ENCODE measurements around the gene SLC25A47. TPM values are rescaled to one million over a fixed set of nuclear protein-coding genes. Genes with fewer than 3 reads are reported as not detected.

The SLC25A47 gene
- total RNA-seq, 6 experiments from 2014 or later = not detected

GRCh38 chr14:100298551-100299237, 24.4 kb upstream of the SLC25A47 start:
- Mint-ChIP-seq H3K36me3 (ENCODE audit: low read depth) (no peaks in the 10 kb centered on the region), H3K27ac (no peak overlapping the region), H3K4me1 (ENCODE audit: low read depth) (peaks cover 20% of the 10 kb centered on the region), H3K9me3 (no peaks in the 10 kb centered on the region), H3K4me3 (no peak overlapping the region), H3K27me3 (ENCODE audit: insufficient read depth) (no peaks in the 10 kb centered on the region; the same call in 1 of the 2 replicates)
- no peak for DNase-seq
- no peak for TF ChIP-seq CTCF (IDR thresholded peaks at IDR 0.05)

DNA sequence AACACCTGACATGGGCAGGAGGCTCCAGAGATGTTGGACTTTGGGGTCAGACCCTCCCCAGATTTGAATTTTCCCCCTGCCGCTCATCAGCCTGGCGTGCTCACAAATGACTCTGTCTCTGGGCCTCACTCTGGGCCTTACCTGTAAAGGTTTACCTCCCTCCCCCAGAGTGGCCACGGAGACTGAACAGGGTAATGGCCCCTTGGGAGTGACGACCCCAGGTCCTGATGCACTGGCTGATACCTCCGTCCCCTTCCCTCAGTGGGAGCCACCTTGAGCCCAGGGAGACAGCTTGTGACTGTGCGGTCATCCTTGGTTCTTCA, 23.9 kb upstream of the SLC25A47 start:
- no peak overlapping the region for H3K4me3 Mint-ChIP-seq
- no peaks in the 10 kb centered on the region for H3K36me3 Mint-ChIP-seq (ENCODE audit: low read depth)
- H3K27ac Mint-ChIP-seq = no peak overlapping the region
- no peaks in the 10 kb centered on the region for H3K9me3 Mint-ChIP-seq
- H3K27me3 Mint-ChIP-seq (ENCODE audit: insufficient read depth) = no peaks in the 10 kb centered on the region; the same call in 1 of the 2 replicates
- DNase-seq = no peak
- peaks cover 20% of the 10 kb centered on the region for H3K4me1 Mint-ChIP-seq (ENCODE audit: low read depth)
- no peak for TF ChIP-seq CTCF (IDR thresholded peaks at IDR 0.05)

DNA sequence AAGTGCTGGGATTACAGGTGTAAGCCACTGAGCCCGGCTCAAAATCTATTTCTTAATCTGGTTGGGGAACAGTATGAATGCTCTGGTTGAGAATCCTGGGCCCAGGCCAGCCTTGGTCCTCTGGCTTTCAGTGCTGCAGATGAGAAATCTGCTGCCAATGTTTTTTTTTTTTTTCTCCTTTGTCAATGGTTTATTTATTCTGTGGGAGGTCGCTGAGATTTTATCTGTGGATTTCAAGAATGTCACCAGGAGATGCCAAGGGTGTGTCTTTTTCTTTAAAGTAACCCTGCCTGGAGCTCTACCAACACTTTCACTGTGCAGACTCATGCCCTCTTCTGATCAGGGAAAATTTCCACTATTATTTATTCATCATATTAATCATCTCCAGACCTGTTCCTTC, 20.5 kb upstream of the SLC25A47 start:
- no peak for TF ChIP-seq CTCF (IDR thresholded peaks at IDR 0.05)
- no peak for DNase-seq

GRCh38 chr14:100303179-100303578, 20.0 kb upstream of the SLC25A47 start:
- Mint-ChIP-seq H3K36me3 (ENCODE audit: low read depth) (no peaks in the 10 kb centered on the region), H3K4me3 (no peak overlapping the region), H3K9me3 (no peaks in the 10 kb centered on the region), H3K27ac (peak overlapping the region; percentile 27; the same call in 1 of the 2 replicates), H3K4me1 (ENCODE audit: low read depth) (peaks cover 19% of the 10 kb centered on the region), H3K27me3 (ENCODE audit: insufficient read depth) (peaks cover 7% of the 10 kb centered on the region)
- no peak for DNase-seq
- TF ChIP-seq CTCF (IDR thresholded peaks at IDR 0.05) = peak; percentile 81

More for the DNA sequence above, 20.5 kb upstream of the SLC25A47 start:
- Mint-ChIP-seq H3K27me3 (ENCODE audit: insufficient read depth) (peaks cover 7% of the 10 kb centered on the region), H3K4me1 (ENCODE audit: low read depth) (peaks cover 20% of the 10 kb centered on the region), H3K4me3 (no peak overlapping the region), H3K36me3 (ENCODE audit: low read depth) (no peaks in the 10 kb centered on the region), H3K9me3 (no peaks in the 10 kb centered on the region), H3K27ac (peak overlapping the region; percentile 27; the same call in 1 of the 2 replicates)

DNA sequence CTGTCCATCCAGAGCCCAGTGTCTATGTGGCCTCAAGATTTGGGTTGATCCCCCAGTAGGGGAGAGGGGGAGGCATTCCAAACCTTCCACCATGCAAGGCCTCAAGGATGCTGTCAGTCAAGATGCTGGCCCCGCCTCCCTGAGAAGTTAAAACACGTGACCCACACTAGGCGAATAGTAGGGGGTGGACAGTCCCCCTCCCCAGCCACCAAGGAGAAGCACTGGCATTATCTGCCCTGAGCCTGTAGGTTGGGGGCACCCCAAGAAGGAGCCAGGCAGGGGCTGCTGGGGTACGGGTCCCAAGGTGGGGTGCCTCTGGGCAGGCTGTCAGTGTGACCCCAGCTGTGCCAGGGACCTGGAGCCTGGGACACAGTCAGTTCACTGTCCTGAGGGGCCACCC, 19.2 kb upstream of the SLC25A47 start:
- Mint-ChIP-seq H3K9me3 (no peaks in the 10 kb centered on the region), H3K27ac (no peak overlapping the region), H3K27me3 (ENCODE audit: insufficient read depth) (peaks cover 7% of the 10 kb centered on the region), H3K36me3 (ENCODE audit: low read depth) (no peaks in the 10 kb centered on the region), H3K4me1 (ENCODE audit: low read depth) (peaks cover 19% of the 10 kb centered on the region), H3K4me3 (no peak overlapping the region)
- no peak for TF ChIP-seq CTCF (IDR thresholded peaks at IDR 0.05)
- no peak for DNase-seq
